Stomach (tissue), 4 donors: ENCODE measurements around the gene FAP.

Experiments used
- CTCF ChIP-seq, 7 experiments: fragments of 450-650 bp in 4 of 7; fragments of 200-600 bp in 3 of 7; sonication (generic) in 3 of 7; IDR thresholded peaks; one replicate each; pipeline ENCODE4 v1.5.1; 2016 to 2019; ENCODE audit warnings: antibody characterized with exemption in 7 of 7, control low read depth in 2 of 7, mild to moderate bottlenecking in 1 of 7
- EP300 ChIP-seq: sonication (generic); formaldehyde crosslinking; IDR thresholded peaks from one replicate; pipeline ENCODE4 v1.6.1; 2017; ENCODE audit warnings: antibody characterized with exemption

GRCh38 chr2:162126111-162126519 lies 117.1 kb downstream of the FAP start:
- no peak for TF ChIP-seq CTCF (IDR thresholded peaks at IDR 0.05)
- no peak for TF ChIP-seq EP300
